ENCODE data around the gene MRPL50.
"Not testable (repeated sequence)": the region's sequence is repeated elsewhere in the genome, so short reads cannot be mapped to it uniquely, and the experiment has no call there.

Gene MRPL50

GRCh38 chr9:101417389-101417788 is 19.0 kb upstream of the MRPL50 start:
- DNase-seq = no peak

- DNase-seq = no peak
Measured at GRCh38 chr9:101415578-101415977, 17.2 kb upstream of the MRPL50 start.

GRCh38 chr9:101414839-101415238 is 16.4 kb upstream of the MRPL50 start:
- no peak for DNase-seq

GRCh38 chr9:101409079-101409477 is 10.7 kb upstream of the MRPL50 start:
- no peak for DNase-seq

GRCh38 chr9:101408374-101409078 is 10.1 kb upstream of the MRPL50 start:
- DNase-seq = no peak

- DNase-seq = no peak
Measured at GRCh38 chr9:101403516-101404285, 5.3 kb upstream of the MRPL50 start.

GRCh38 chr9:101400120-101400519 is 1.7 kb upstream of the MRPL50 start:
- no peak for DNase-seq

- DNase-seq = no peak
Measured at GRCh38 chr9:101399643-101399970, 1.2 kb upstream of the MRPL50 start.

- no peak for DNase-seq
Measured at GRCh38 chr9:101398930-101399642, 668 bp upstream of the MRPL50 start.

- DNase-seq = no peak
Measured at GRCh38 chr9:101397746-101398067, 711 bp downstream of the MRPL50 start.

GRCh38 chr9:101394687-101395086 is 3.7 kb downstream of the MRPL50 start:
- no peak for DNase-seq

GRCh38 chr9:101393135-101393534 is 5.3 kb downstream of the MRPL50 start:
- DNase-seq = no peak

- DNase-seq = no peak
Measured at GRCh38 chr9:101388507-101388993, 9.9 kb downstream of the MRPL50 start.

GRCh38 chr9:101387871-101388506 is 10.4 kb downstream of the MRPL50 start:
- DNase-seq = peak; percentile 48

GRCh38 chr9:101384873-101385536 is 13.4 kb downstream of the MRPL50 start, which contains the start of gene BAAT:
Gene BAAT (minus strand): TSS chr9:101385006. CDS start chr9:101371404, 13,602 bp downstream.
- DNase-seq = not testable (repeated sequence)

GRCh38 chr9:101383361-101383760 is 15.1 kb downstream of the MRPL50 start:
- no peak for DNase-seq

GRCh38 chr9:101381833-101382342 is 16.5 kb downstream of the MRPL50 start:
- no peak for DNase-seq

GRCh38 chr9:101381118-101381517 is 17.3 kb downstream of the MRPL50 start:
- DNase-seq = no peak

GRCh38 chr9:101380295-101380694 is 18.1 kb downstream of the MRPL50 start:
- DNase-seq = no peak

- no peak for DNase-seq
Measured at GRCh38 chr9:101376111-101376848, 22.1 kb downstream of the MRPL50 start.

- no peak for DNase-seq
Measured at GRCh38 chr9:101375546-101375945, 22.9 kb downstream of the MRPL50 start.

All from NCI-H1092 (cell line).